Activated naive CD4-positive, alpha-beta T cell treated with anti-CD3 and anti-CD28 coated beads, Interleukin-2, amount 10 ng/mL, durations not matched to agents 7 days and 5 days (primary cell): ENCODE data around the gene HIRA.
"Not testable (repeated sequence)": the region's sequence is repeated elsewhere in the genome, so short reads cannot be mapped to it uniquely, and the experiment has no call there.

Experiments
- CTCF ChIA-PET: fragments of 350-600 bp; sonication (Branson Sonifier 250); formaldehyde crosslinking; loops from one replicate; lab custom pipeline; 2021; ENCODE audit warnings: antibody characterized with exemption; lab: Charles Lee
- DNase-seq: peaks from one replicate; pipeline ENCODE4 v3.0.0-alpha.2; 2020
- H3K27ac Mint-ChIP-seq: one replicate; pipeline ENCODE4 v1.8.0; 2021; ENCODE audit warnings: mild to moderate bottlenecking, moderate library complexity, mixed read lengths
- H3K27me3 Mint-ChIP-seq: one replicate; pipeline ENCODE4 v1.8.0; 2021; ENCODE audit warnings: mild to moderate bottlenecking, mixed read lengths
- H3K36me3 Mint-ChIP-seq: one replicate; pipeline ENCODE4 v1.8.0; 2021; ENCODE audit warnings: mixed read lengths
- H3K4me1 Mint-ChIP-seq: one replicate; pipeline ENCODE4 v1.8.0; 2021; ENCODE audit warnings: mixed read lengths
- H3K4me3 Mint-ChIP-seq: one replicate; pipeline ENCODE4 v1.8.0; 2021; ENCODE audit warnings: mild to moderate bottlenecking, moderate library complexity, mixed read lengths
- H3K9me3 Mint-ChIP-seq: one replicate; pipeline ENCODE4 v1.8.0; 2021; ENCODE audit warnings: mixed read lengths

The HIRA gene

DNA sequence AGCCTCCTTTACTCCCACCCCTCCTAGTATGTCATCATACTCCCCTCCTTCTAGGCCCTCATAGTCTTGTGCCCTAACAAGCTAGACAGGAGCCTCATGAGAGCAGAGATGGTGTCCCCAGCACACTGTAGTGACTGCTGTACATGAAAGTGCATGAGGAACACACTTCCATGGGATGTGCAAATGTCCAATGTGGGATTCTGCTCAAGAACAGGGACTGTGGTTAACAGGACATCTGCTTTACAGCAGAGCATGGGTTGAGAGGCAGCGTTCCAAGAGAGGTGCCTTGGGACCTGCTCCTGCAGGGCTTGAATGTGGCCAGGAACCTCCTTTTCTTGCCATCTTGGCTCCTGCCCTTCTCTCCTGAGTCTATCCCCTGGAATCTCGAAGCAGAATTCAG lies 45.3 kb downstream of the HIRA start:
- Mint-ChIP-seq H3K4me1 (no peaks in the 10 kb centered on the region), H3K9me3 (no peaks in the 10 kb centered on the region), H3K27me3 (no peaks in the 10 kb centered on the region), H3K4me3 (no peak overlapping the region), H3K36me3 (peaks cover 52% of the 10 kb centered on the region), H3K27ac (no peak overlapping the region)
- CTCF ChIA-PET, result no interaction called here
- no peak for DNase-seq

DNA sequence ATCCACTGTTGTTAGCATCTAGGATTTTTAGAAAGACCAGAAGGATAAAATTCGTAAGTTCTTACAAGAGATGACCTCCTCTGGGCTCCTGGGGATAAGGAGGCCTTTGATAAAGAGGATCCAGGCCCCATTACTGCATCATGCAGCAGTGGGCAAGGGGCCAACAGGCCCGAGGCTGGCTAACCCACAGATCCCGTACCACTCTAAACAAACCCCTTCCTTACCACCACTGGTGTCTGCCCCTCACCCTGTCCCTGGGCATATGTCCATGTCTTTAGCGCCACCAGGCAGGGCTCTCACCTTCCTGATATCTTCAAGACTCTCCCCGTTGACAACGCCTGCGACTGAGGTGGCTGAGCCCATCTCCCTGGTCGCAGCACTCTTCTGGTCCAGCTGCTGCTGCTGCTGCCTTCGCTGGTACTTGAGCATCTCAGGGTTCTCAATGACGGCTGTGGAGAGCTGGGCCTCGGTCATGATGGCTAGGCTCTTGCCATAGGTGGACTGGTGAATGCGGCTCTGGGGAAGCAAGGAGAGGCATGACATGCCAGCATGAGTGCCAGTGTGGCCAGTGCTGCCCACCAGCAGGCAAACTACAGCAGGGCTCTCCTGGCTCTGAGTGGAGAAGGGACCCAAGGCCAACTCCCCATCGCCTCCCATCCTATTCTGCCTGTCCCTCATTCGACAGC lies 46.2 kb downstream of the HIRA start:
- DNase-seq, result no peak
- no peak overlapping the region for H3K4me3 Mint-ChIP-seq
- CTCF ChIA-PET, result no interaction called here
- H3K36me3 Mint-ChIP-seq, result peaks cover 49% of the 10 kb centered on the region
- no peaks in the 10 kb centered on the region for H3K9me3 Mint-ChIP-seq
- H3K4me1 Mint-ChIP-seq, result no peaks in the 10 kb centered on the region
- H3K27me3 Mint-ChIP-seq, result no peaks in the 10 kb centered on the region
- no peak overlapping the region for H3K27ac Mint-ChIP-seq

DNA sequence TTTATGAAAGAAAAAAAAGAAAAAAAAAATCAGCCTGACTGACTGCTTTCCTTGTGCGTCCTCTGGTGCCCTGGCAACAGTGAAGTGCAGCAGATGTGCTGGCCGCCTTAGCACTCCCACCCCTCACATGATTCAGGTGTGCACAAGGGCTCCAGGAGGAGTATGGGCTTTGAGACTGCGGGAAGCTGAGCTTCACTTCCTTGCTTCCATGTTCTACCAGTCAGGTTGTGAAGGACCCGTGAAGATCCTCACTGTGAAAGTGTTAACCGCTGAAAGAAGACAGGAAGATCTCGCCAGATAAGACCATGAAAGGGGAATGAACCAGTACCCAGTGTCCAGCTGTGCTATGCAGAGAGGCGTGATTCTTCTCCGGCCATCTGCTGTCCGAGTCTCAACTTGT lies 48.2 kb downstream of the HIRA start:
- no peak for DNase-seq
- Mint-ChIP-seq H3K9me3 (no peaks in the 10 kb centered on the region), H3K27ac (no peak overlapping the region), H3K4me1 (no peaks in the 10 kb centered on the region), H3K36me3 (peaks cover 42% of the 10 kb centered on the region), H3K4me3 (no peak overlapping the region), H3K27me3 (no peaks in the 10 kb centered on the region)
- CTCF ChIA-PET, result interaction anchor here (1.0 kb wide), 1 partner anchor 347 kb away, joined by 3 read pairs; no protein-coding TSS in a partner anchor

DNA sequence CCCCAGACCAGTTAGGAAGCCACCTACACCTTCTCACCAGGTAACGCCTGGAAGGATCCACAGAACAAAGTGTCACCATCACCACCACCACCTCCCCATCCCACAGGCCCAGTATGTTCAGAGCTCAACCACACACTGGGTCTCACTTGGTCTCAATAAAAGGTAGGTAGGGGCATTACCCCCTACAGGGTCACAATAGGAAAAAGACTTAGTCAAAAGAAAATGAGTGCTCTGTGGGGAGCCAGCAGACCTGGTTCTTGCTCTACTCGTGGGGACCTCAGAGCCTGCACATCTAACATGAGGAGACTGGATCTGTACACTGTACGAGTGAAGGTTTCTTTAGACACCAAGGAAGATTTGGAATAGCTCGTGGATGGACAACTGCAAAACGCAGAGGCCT lies 49.3 kb downstream of the HIRA start:
- Mint-ChIP-seq H3K36me3 (peaks cover 39% of the 10 kb centered on the region), H3K27ac (no peak overlapping the region), H3K27me3 (no peaks in the 10 kb centered on the region), H3K4me1 (no peaks in the 10 kb centered on the region), H3K9me3 (no peaks in the 10 kb centered on the region), H3K4me3 (no peak overlapping the region)
- CTCF ChIA-PET, result interaction anchor here (1.0 kb wide), 1 partner anchor 348 kb away, joined by 3 read pairs; no protein-coding TSS in a partner anchor
- DNase-seq, result no peak

DNA sequence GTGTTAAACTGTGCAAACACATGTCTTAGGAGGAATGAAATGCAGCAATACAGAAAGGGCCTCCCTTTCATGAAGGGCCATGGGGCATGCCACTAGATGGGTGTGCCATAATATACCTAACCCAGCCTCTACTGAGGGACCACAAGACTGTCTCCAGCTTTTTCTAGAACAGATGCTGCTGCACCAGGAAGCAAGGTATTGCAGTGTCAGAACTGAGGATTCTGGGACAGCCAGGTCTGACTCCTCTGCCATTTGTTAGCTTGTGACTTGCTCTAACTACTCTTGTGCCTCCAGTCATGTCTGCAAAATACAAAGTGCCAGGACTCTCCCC lies 53.2 kb downstream of the HIRA start:
- DNase-seq, result no peak
- H3K4me1 Mint-ChIP-seq, result no peaks in the 10 kb centered on the region
- peak overlapping the region; percentile 24 for H3K27ac Mint-ChIP-seq

DNA sequence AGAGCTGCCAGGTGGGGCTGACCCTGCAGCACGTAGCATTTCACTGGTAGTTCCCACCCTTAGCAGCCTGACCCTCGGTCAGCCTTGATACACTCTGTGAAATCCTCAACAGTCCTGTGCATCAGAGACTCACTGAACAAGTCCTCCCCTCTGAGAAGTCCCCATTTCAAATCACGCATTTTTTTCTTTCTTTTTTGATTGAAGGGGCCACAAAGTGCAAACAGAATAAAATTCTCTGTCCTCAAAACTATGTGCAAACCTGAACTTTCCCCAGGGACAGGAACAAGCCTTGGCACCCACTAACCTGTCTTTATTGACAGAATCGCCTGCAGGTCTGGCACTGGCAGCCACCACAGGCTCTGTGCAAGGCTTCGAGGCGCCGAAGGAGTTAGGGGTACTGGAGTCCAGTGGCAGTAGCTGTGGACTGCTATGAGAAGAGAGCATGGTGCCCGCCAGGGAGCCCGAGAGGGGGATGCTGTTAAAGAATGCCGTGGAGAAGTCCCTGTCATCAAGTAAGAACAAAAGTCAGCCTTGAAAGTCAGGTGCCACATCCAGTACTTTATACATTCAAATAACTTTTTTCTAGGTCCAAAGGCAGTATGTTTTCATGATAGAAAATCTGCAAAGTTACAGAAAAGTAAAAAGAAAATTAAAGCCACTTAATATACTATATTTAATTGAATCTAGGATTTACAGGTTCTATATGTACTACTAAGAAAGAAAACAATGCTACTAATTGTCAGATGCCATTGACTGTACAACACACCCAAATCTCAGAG lies 53.8 kb downstream of the HIRA start:
- H3K27me3 Mint-ChIP-seq, result no peaks in the 10 kb centered on the region
- H3K36me3 Mint-ChIP-seq, result peaks cover 48% of the 10 kb centered on the region
- no peaks in the 10 kb centered on the region for H3K4me1 Mint-ChIP-seq
- DNase-seq, result no peak
- H3K27ac Mint-ChIP-seq, result no peak overlapping the region
- CTCF ChIA-PET, result no interaction called here
- no peaks in the 10 kb centered on the region for H3K9me3 Mint-ChIP-seq
- H3K4me3 Mint-ChIP-seq, result no peak overlapping the region

More for the DNA sequence above, 53.2 kb downstream of the HIRA start:
- Mint-ChIP-seq H3K36me3 (peaks cover 48% of the 10 kb centered on the region), H3K27me3 (no peaks in the 10 kb centered on the region), H3K4me3 (no peak overlapping the region), H3K9me3 (no peaks in the 10 kb centered on the region)
- CTCF ChIA-PET, result no interaction called here

DNA sequence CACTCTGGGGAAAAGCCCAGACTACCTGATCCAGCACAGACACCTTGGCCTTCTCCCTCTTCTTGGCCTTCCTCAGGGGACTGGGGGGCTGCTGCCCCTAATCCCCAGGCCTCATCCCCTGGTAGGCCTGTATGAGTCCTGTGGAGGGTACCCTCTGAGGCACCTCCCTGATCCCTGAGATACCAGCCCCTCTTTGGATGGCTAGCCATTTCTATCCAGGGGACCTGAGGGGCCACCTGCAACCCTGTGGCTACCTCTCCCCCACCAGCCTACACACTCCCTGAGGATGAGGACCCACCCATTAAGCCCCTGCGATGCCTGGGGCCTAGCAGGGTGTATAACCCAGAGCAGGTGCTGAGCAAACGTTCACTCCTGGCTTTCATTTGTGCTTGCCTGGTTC lies 54.6 kb downstream of the HIRA start:
- Mint-ChIP-seq H3K27me3 (no peaks in the 10 kb centered on the region), H3K9me3 (no peaks in the 10 kb centered on the region), H3K27ac (no peak overlapping the region), H3K4me1 (no peaks in the 10 kb centered on the region), H3K36me3 (peaks cover 44% of the 10 kb centered on the region), H3K4me3 (no peak overlapping the region)
- no peak for DNase-seq
- CTCF ChIA-PET, result no interaction called here

DNA sequence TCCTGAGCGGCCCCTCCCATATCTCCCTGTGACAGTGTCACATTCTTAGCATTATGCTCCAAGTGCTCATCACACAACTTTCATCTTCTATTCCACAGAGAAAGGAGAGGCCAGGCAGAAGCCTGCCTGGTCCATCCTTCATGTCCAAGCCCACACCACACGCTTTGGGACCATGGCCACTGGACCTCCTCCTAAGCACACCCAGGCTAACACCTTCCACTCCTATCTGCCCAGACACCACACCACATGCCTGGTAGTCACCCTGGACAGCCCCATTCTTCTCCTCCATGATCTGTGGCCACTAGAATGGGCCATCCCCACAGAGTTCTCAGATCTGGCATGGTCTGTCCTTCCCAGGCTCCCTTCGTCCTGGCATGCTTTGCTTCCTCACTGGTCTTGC lies 55.3 kb downstream of the HIRA start:
- no peak for DNase-seq
- H3K9me3 Mint-ChIP-seq, result no peaks in the 10 kb centered on the region

DNA sequence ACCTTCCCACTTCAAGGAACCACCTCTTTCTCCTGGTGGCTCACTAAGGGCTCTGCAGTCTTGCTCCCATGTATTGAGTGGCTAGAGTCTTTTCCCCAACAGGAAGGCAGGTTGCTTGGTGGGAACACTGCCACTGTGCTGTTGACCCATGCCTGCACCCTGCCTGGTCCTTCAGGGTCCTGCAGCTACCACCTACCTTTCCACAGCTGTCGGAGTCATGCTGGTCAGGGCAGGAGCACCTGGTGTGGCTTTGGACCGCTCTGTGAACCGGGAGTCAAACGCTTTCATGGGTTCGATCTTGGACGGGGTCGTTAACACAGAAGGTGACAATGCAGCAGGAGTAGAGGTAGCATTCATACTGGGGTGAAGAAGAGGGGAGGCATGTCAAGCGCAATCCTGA lies 56.1 kb downstream of the HIRA start:
- no peak for DNase-seq
- CTCF ChIA-PET, result no interaction called here
- Mint-ChIP-seq H3K27ac (no peak overlapping the region), H3K27me3 (no peaks in the 10 kb centered on the region), H3K9me3 (no peaks in the 10 kb centered on the region), H3K36me3 (peaks cover 48% of the 10 kb centered on the region), H3K4me3 (no peak overlapping the region), H3K4me1 (no peaks in the 10 kb centered on the region)

More for the DNA sequence above, 55.3 kb downstream of the HIRA start:
- CTCF ChIA-PET, result no interaction called here
- Mint-ChIP-seq H3K27ac (no peak overlapping the region), H3K4me1 (no peaks in the 10 kb centered on the region), H3K36me3 (peaks cover 46% of the 10 kb centered on the region), H3K4me3 (no peak overlapping the region), H3K27me3 (no peaks in the 10 kb centered on the region)

DNA sequence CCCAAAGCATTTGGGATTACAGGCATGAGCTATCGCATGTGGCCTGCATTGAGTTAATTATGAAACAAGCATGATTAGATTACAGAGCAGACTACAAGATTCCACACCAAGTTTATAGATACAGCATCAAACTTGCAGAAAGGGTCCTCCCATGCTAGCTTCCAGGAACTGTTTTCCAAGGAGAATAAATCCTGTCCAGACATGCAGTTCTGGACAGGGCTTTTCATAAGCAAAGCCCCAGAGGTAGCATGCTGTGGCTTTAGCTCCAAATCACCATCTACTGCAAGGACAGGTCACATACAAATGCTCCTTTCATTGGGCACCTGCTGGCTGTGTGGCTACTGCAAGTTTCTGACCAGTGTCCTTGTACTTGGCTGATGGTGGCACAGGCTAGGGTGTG lies 57.1 kb downstream of the HIRA start:
- CTCF ChIA-PET, result no interaction called here
- H3K27me3 Mint-ChIP-seq, result no peaks in the 10 kb centered on the region
- no peak overlapping the region for H3K27ac Mint-ChIP-seq
- H3K4me1 Mint-ChIP-seq, result no peaks in the 10 kb centered on the region
- no peaks in the 10 kb centered on the region for H3K9me3 Mint-ChIP-seq
- no peak for DNase-seq
- H3K4me3 Mint-ChIP-seq, result no peak overlapping the region
- peaks cover 47% of the 10 kb centered on the region for H3K36me3 Mint-ChIP-seq

DNA sequence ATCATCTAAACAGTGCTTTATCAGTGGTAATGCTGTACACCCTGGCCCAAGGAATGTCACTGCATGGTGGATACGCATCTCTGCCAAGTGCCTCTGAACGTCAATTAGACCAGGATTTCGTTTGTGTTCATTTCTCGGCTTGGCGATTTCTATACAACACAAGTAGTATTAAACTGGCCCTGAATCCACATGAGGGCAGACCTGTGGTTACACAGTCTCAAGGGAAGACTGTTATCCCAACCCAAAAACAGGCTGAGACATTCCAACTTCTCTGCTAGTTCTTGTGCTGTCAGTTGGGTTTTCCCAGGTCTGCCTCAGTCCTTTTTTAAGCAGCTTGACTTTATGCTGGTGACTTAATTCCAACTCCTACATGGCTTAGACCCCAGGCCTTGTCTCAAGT lies 58.1 kb downstream of the HIRA start:
- Mint-ChIP-seq H3K4me3 (no peak overlapping the region), H3K4me1 (no peaks in the 10 kb centered on the region), H3K36me3 (peaks cover 47% of the 10 kb centered on the region), H3K27me3 (no peaks in the 10 kb centered on the region), H3K27ac (peak overlapping the region; percentile 4), H3K9me3 (no peaks in the 10 kb centered on the region)
- CTCF ChIA-PET, result no interaction called here
- no peak for DNase-seq

DNA sequence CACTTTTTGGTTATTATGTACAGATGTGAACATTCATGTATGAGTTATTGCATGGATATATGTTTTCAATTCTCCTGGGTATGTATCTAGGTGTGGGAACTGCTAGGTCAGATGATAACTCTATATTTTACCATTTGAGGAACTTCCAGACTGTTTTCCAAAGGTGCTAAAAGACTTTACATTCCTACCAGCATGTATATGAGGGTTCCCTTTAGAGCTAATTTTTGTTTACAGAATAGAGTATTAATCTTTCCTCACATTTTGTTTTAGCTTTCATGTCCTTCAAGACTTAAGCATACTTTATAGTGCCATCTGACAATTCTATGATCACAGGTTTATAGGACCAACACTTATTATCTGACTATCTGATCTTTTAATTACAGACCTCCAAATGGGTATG lies 59.6 kb downstream of the HIRA start:
- no peaks in the 10 kb centered on the region for H3K27me3 Mint-ChIP-seq
- H3K36me3 Mint-ChIP-seq, result peaks cover 46% of the 10 kb centered on the region
- no peaks in the 10 kb centered on the region for H3K9me3 Mint-ChIP-seq
- no peaks in the 10 kb centered on the region for H3K4me1 Mint-ChIP-seq
- CTCF ChIA-PET, result no interaction called here
- H3K27ac Mint-ChIP-seq, result no peak overlapping the region
- DNase-seq, result no peak
- H3K4me3 Mint-ChIP-seq, result no peak overlapping the region

DNA sequence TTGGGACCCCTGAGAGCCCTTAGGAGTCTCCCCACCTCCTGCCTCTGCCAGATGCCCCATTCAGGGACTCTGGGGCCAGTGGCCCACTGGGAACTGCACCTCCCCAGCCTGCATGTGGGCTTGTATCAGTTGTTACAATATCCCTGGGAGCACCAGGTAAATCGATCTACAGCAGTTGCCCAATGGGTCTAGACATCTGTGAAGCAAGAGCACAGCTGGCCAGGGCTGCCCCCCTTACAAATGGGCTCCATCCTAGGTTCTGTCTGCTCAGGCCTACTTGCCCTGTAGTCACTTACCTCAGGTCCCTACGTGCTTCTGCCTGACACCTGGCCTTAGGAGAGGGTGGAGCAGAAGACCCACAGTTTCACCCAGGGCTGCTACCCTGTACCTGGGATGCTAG lies 62.7 kb downstream of the HIRA start:
- CTCF ChIA-PET, result interaction anchor here (1.1 kb wide), 1 partner anchor 76 kb away, joined by 4 read pairs; no protein-coding TSS in a partner anchor
- Mint-ChIP-seq H3K4me1 (no peaks in the 10 kb centered on the region), H3K27ac (no peak overlapping the region), H3K9me3 (no peaks in the 10 kb centered on the region), H3K36me3 (peaks cover 34% of the 10 kb centered on the region), H3K4me3 (no peak overlapping the region), H3K27me3 (no peaks in the 10 kb centered on the region)
- no peak for DNase-seq

DNA sequence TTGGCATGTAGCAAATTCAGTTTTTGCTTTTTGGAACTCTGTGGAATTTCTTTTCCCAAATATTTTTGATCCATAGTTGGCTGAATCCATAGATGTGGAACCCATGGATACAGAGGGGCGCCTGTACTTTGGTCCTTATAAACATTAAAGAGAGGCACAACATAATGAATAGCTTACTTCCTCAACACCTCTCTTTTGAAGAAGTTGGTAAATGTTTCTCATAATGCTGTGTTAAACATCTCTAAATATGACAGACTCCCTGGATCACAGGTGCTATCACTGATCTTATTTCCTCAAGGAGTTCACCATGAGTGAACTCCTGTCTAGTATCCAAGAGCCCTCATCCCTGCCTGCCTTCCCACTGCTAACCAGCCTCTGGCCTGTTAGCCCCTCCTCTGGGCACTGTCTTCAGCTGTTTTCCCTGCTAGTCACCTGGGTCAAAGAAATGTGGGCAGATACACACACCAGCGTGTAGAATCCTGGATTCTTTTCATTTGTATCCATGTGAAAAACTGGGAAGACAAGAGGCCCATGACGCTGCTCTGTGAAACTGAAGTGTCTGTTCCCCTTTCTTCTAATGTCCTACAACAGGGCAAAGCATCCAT lies 63.7 kb downstream of the HIRA start:
- Mint-ChIP-seq H3K27me3 (no peaks in the 10 kb centered on the region), H3K9me3 (no peaks in the 10 kb centered on the region)
- DNase-seq, result no peak

DNA sequence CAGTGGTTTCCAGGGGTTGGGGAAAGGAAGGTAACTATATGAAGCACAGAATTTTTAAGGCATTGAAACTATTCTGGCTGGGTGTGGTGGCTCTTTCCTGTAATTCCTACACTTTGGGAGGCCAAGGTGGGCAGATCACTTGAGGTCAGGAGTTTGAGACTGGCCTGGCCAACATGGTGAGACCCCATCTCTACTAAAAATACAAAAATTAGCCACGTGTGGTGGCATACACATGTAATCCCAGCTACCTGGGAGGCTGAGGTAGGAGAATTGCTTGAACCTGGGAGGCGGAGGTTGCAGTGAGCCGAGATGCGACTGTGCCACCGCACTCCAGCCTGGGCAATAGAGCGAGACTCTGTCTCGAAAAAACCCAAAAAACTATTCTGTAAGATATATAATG lies 68.0 kb downstream of the HIRA start:
- H3K27ac Mint-ChIP-seq, result not testable (repeated sequence)

More for the DNA sequence above, 63.7 kb downstream of the HIRA start:
- Mint-ChIP-seq H3K4me3 (no peak overlapping the region), H3K27ac (no peak overlapping the region), H3K4me1 (no peaks in the 10 kb centered on the region), H3K36me3 (peaks cover 27% of the 10 kb centered on the region)
- CTCF ChIA-PET, result interaction anchor here (1.1 kb wide), 1 partner anchor 77 kb away, joined by 4 read pairs; no protein-coding TSS in a partner anchor

More for the DNA sequence above, 68.0 kb downstream of the HIRA start:
- peaks cover 44% of the 10 kb centered on the region for H3K36me3 Mint-ChIP-seq
- H3K27me3 Mint-ChIP-seq, DNase-seq, CTCF ChIA-PET, H3K9me3 Mint-ChIP-seq, H3K4me1 Mint-ChIP-seq, H3K4me3 Mint-ChIP-seq: not testable (repeated sequence)
